CD4-positive, CD25-positive, alpha-beta regulatory T cell (primary cell): ENCODE measurements around the gene PDGFD. TPM values are rescaled to one million over a fixed set of nuclear protein-coding genes. Genes with fewer than 3 reads are reported as not detected.

ENCODE experiments used
- ATAC-seq, 2 donors: fragments of 150-1000 bp; cut with Tn5 transposase; one replicate each; pipeline ENCODE4 v1.10.0; 2021; ENCODE audit warnings: low read depth in 2 of 2, moderate number of reproducible peaks in 2 of 2, moderate library complexity in 1 of 2
- DNase-seq, 3 donors: peaks; one replicate each; pipeline versions ENCODE4 v3.0.0 to v3.0.0-alpha.2; 2012 to 2022; ENCODE audit warnings: mixed read lengths in 1 of 3
- H3K27ac ChIP-seq: one replicate; pipeline ENCODE4 v1.7.0; 2013; ENCODE audit warnings: mild to moderate bottlenecking, low read length; ENCODE audit not compliant: insufficient read depth, poor library complexity, severe bottlenecking
- H3K27me3 ChIP-seq: one replicate; pipeline ENCODE4 v1.7.0; 2013; ENCODE audit warnings: low read length; ENCODE audit not compliant: control insufficient read depth, insufficient read depth
- H3K36me3 ChIP-seq: one replicate; pipeline ENCODE4 v1.7.0; 2013; ENCODE audit warnings: mild to moderate bottlenecking, low read length, moderate library complexity; ENCODE audit not compliant: control insufficient read depth, insufficient read depth
- H3K4me1 ChIP-seq: 2 replicates; pipeline ENCODE4 v1.7.0; 2013; ENCODE audit warnings: mild to moderate bottlenecking, low read length; ENCODE audit not compliant: insufficient read depth, control insufficient read depth, poor library complexity, severe bottlenecking
- H3K4me3 ChIP-seq: one replicate; pipeline ENCODE4 v1.7.0; 2013; ENCODE audit warnings: low read depth, mild to moderate bottlenecking, low read length, moderate library complexity
- H3K9me3 ChIP-seq, 2 experiments: 1 replicate in 1 of 2; 2 replicates in 1 of 2; pipeline ENCODE4 v1.7.0; 2013; ENCODE audit warnings: low read length in 2 of 2, mild to moderate bottlenecking in 1 of 2, moderate library complexity in 1 of 2; ENCODE audit not compliant: control insufficient read depth in 2 of 2
- H3K27ac Mint-ChIP-seq, 3 donors: one replicate each; pipeline ENCODE4 v1.8.0; 2020 to 2022; ENCODE audit warnings: mild to moderate bottlenecking in 3 of 3, mixed read lengths in 3 of 3, moderate library complexity in 2 of 3
- H3K27me3 Mint-ChIP-seq: one replicate; pipeline ENCODE4 v1.8.0; 2022; ENCODE audit warnings: mild to moderate bottlenecking, mixed read lengths
- H3K36me3 Mint-ChIP-seq: one replicate; pipeline ENCODE4 v1.8.0; 2020; ENCODE audit warnings: mixed read lengths
- H3K4me1 Mint-ChIP-seq, 4 donors: one replicate each; pipeline ENCODE4 v1.8.0; 2020 to 2022; ENCODE audit warnings: mixed read lengths in 4 of 4, mild to moderate bottlenecking in 1 of 4
- H3K4me3 Mint-ChIP-seq, 4 donors: one replicate each; pipeline ENCODE4 v1.8.0; 2020 to 2022; ENCODE audit warnings: mild to moderate bottlenecking in 4 of 4, mixed read lengths in 4 of 4, moderate library complexity in 3 of 4
- H3K9me3 Mint-ChIP-seq, 7 donors: one replicate each; pipeline ENCODE4 v1.8.0; 2020 to 2022; ENCODE audit warnings: mixed read lengths in 7 of 7, mild to moderate bottlenecking in 3 of 7, moderate library complexity in 2 of 7
- polyA plus RNA-seq, 4 donors: library from polyadenylated mRNA; unstranded; fragments of 300-500 nt; fragmentation: Illumina TruSeq; gene quantifications; one replicate each; pipeline ENCODE4 v1.2.3, GENCODE V29; 2021
- total RNA-seq: library from RNA; stranded (reverse); gene quantifications from one replicate; pipeline ENCODE4 v1.2.3, GENCODE V29; 2022

PDGFD gene
- total and polyA plus RNA-seq, 5 donors from 2014 or later, result 0.05 TPM; not detected in 4

DNA sequence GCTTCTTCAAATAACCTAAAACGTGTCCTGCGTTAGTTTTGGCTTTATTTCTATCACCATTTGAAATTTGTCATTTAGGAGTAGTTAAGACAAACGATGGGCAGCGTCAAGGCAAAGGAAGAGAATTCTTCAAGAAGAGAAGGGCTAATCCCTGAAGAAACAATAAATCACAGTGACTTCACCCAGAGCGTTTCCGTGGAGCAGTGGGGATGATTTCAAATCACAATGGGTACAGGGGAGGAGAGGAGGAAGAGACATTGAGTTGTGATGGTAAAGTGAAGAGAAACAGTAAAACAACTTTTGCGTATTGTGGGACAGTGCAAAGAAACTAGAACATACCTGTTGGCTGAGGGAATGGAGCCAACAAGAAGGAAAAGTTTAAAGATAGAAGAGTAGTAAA, 9.7 kb downstream of the PDGFD start:
- Mint-ChIP-seq H3K9me3 (no peaks in the 10 kb centered on the region), H3K27me3 (no peaks in the 10 kb centered on the region), H3K4me3 (no peak overlapping the region), H3K27ac (no peak overlapping the region), H3K4me1 (no peaks in the 10 kb centered on the region), H3K36me3 (no peaks in the 10 kb centered on the region)
- Histone ChIP-seq H3K9me3 (no peaks in the 10 kb centered on the region), H3K36me3 (no peaks in the 10 kb centered on the region), H3K27me3 (no peaks in the 10 kb centered on the region), H3K4me3 (no peak overlapping the region), H3K4me1 (no peaks in the 10 kb centered on the region), H3K27ac (no peak overlapping the region)
- DNase-seq, result no peak
- ATAC-seq, result no peak

DNA sequence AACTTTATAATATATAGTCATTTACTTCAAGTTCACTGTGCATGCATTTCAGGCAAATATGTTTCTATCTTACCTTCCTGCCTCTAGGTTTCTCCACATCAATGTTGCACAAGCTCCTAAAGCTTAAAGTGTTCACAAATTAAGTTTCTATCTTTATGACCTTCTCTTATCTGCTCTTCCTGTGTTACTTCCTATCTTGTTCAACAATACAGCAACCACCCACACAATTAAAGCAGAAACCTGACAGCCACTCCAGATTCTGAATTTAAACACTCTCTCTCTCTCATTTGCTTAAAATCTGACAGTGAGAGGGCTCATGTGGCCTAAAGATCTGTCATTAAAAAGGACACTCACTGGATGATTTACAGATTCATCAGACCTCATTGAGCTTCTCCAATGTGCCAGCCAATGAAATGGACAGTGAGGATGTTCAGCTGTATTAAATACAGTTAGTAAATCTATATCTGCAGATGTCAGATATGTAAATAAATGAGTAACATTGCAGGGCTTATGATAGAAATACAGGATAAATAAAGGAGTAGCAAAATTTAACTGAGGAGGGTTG, 10.9 kb downstream of the PDGFD start:
- no peak overlapping the region for H3K27ac Mint-ChIP-seq
- Histone ChIP-seq H3K4me1 (no peaks in the 10 kb centered on the region), H3K27me3 (no peaks in the 10 kb centered on the region), H3K27ac (no peak overlapping the region), H3K4me3 (no peak overlapping the region), H3K9me3 (no peaks in the 10 kb centered on the region), H3K36me3 (no peaks in the 10 kb centered on the region)
- no peaks in the 10 kb centered on the region for H3K4me1 Mint-ChIP-seq
- no peaks in the 10 kb centered on the region for H3K36me3 Mint-ChIP-seq
- no peaks in the 10 kb centered on the region for H3K9me3 Mint-ChIP-seq
- no peaks in the 10 kb centered on the region for H3K27me3 Mint-ChIP-seq
- no peak overlapping the region for H3K4me3 Mint-ChIP-seq
- no peak for DNase-seq
- ATAC-seq, result no peak

- no peaks in the 10 kb centered on the region for H3K9me3 Mint-ChIP-seq
- H3K27me3 Mint-ChIP-seq, result no peaks in the 10 kb centered on the region
- DNase-seq (no peak), ATAC-seq (no peak)
- H3K4me1 Mint-ChIP-seq, result no peaks in the 10 kb centered on the region
- Histone ChIP-seq H3K27me3 (no peaks in the 10 kb centered on the region), H3K36me3 (no peaks in the 10 kb centered on the region), H3K9me3 (no peaks in the 10 kb centered on the region), H3K4me1 (no peaks in the 10 kb centered on the region), H3K4me3 (no peak overlapping the region), H3K27ac (no peak overlapping the region)
- H3K4me3 Mint-ChIP-seq, result no peak overlapping the region
- no peak overlapping the region for H3K27ac Mint-ChIP-seq
- H3K36me3 Mint-ChIP-seq, result no peaks in the 10 kb centered on the region
These were observed 12.3 kb downstream of the PDGFD start for GRCh38 chr11:104151404-104152204.

- H3K27ac Mint-ChIP-seq, result no peak overlapping the region
- H3K27ac ChIP-seq, result no peak overlapping the region
- no peak for ATAC-seq
These were observed 15.2 kb downstream of the PDGFD start for GRCh38 chr11:104148706-104149105.

DNA sequence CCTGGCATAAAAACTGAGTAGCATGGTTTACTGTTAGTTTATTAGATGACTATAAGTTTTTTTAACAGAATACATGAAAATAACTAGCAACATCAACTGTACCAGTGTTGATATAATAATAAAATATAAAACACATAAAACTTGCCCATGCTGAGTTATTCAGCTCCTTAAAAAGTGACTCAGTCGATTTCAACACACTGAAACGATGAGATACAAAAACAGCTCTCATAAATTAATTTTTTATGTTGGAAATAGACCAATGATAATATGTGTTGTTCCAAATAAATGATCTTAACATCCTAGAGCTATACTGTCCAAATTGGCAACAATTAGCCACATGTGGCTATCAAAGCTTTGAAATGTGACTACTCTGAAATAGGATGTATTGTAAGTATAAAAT, 15.9 kb downstream of the PDGFD start:
- Histone ChIP-seq H3K4me3 (no peak overlapping the region), H3K9me3 (no peaks in the 10 kb centered on the region), H3K4me1 (no peaks in the 10 kb centered on the region), H3K27me3 (no peaks in the 10 kb centered on the region), H3K27ac (no peak overlapping the region), H3K36me3 (no peaks in the 10 kb centered on the region)
- Mint-ChIP-seq H3K36me3 (no peaks in the 10 kb centered on the region), H3K4me1 (no peaks in the 10 kb centered on the region), H3K27me3 (no peaks in the 10 kb centered on the region), H3K4me3 (no peak overlapping the region), H3K9me3 (no peaks in the 10 kb centered on the region), H3K27ac (no peak overlapping the region)
- ATAC-seq, result no peak
- DNase-seq, result no peak

More at GRCh38 chr11:104148706-104149105, 15.2 kb downstream of the PDGFD start:
- Mint-ChIP-seq H3K27me3 (no peaks in the 10 kb centered on the region), H3K4me3 (no peak overlapping the region), H3K4me1 (no peaks in the 10 kb centered on the region), H3K36me3 (no peaks in the 10 kb centered on the region), H3K9me3 (no peaks in the 10 kb centered on the region)
- no peaks in the 10 kb centered on the region for H3K27me3 ChIP-seq
- no peak overlapping the region for H3K4me3 ChIP-seq
- no peak for DNase-seq
- no peaks in the 10 kb centered on the region for H3K36me3 ChIP-seq
- no peaks in the 10 kb centered on the region for H3K9me3 ChIP-seq
- H3K4me1 ChIP-seq, result no peaks in the 10 kb centered on the region

DNA sequence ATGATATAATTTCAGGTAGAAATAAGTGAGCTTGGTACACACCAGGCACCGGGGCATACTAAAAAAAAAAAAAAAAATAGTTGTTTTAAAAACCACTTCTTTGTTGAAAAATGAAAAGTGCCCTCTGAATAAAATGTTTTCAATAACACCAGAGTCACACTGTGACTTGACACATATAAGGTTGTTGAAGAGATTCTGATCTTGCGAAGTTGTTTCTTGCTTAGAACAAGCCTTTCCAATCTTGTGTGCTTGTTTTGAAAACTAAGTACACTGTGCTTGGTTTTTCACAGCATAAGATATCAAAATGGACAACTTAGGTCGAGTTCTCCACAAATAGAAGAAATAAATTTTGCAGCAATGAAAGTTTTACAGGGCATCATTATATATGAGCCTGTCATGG, 17.0 kb downstream of the PDGFD start:
- no peaks in the 10 kb centered on the region for H3K4me1 ChIP-seq
- no peaks in the 10 kb centered on the region for H3K9me3 ChIP-seq
- no peaks in the 10 kb centered on the region for H3K4me1 Mint-ChIP-seq
- DNase-seq (no peak), ATAC-seq (no peak)
- H3K4me3 ChIP-seq, result no peak overlapping the region
- H3K27ac Mint-ChIP-seq, result no peak overlapping the region
- H3K36me3 Mint-ChIP-seq, result no peaks in the 10 kb centered on the region
- H3K27me3 Mint-ChIP-seq, result no peaks in the 10 kb centered on the region
- H3K27me3 ChIP-seq, result no peaks in the 10 kb centered on the region
- H3K9me3 Mint-ChIP-seq, result no peaks in the 10 kb centered on the region
- H3K4me3 Mint-ChIP-seq, result no peak overlapping the region
- no peak overlapping the region for H3K27ac ChIP-seq
- no peaks in the 10 kb centered on the region for H3K36me3 ChIP-seq

DNA sequence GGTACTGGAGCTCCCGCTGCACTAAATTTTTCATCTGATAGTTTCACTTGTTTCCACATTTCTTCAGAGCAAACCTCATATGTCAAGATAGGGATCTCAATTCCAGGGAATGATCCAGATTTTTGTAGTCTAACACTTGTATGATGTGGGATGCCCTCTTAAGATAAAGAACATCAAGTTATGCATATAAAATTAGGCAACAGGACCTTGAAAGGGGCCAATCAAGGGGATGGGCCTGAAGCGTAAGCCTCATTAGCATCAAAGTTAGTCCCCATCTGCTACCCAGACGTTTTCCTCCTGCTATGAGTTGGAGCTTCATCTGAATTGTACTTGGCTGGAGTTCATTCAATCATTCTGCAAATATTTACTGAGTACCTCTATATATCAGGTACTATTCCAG, 17.5 kb downstream of the PDGFD start:
- no peaks in the 10 kb centered on the region for H3K9me3 Mint-ChIP-seq
- no peak overlapping the region for H3K27ac ChIP-seq

DNA sequence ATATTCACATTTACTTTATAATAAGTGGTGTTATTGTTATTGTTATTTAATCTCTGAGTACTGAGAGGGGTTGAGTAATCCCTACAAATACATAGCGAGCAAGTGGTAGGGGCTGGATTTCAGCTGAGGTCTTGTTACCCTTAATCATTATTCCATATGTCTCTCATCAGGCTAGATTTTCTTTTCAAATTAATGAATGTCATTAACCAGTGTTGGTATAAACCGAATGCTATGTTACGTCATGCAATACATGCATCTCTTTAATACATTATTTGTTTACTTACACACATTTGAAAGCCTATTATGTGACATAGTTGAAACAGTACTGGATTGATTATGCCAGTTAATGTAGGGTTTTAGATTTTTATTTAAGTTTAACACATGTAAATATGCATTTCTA, 18.9 kb downstream of the PDGFD start:
- Histone ChIP-seq H3K9me3 (no peaks in the 10 kb centered on the region), H3K36me3 (no peaks in the 10 kb centered on the region), H3K27ac (no peak overlapping the region), H3K4me3 (no peak overlapping the region), H3K4me1 (no peaks in the 10 kb centered on the region), H3K27me3 (no peaks in the 10 kb centered on the region)
- no peaks in the 10 kb centered on the region for H3K36me3 Mint-ChIP-seq
- no peaks in the 10 kb centered on the region for H3K27me3 Mint-ChIP-seq
- no peak overlapping the region for H3K4me3 Mint-ChIP-seq
- no peaks in the 10 kb centered on the region for H3K9me3 Mint-ChIP-seq
- no peak overlapping the region for H3K27ac Mint-ChIP-seq
- ATAC-seq (no peak), DNase-seq (no peak)
- H3K4me1 Mint-ChIP-seq, result no peaks in the 10 kb centered on the region

More for the DNA sequence above, 17.5 kb downstream of the PDGFD start:
- ATAC-seq, result no peak
- H3K9me3 ChIP-seq, result no peaks in the 10 kb centered on the region
- no peaks in the 10 kb centered on the region for H3K27me3 ChIP-seq
- H3K4me3 ChIP-seq, result no peak overlapping the region
- H3K36me3 Mint-ChIP-seq, result no peaks in the 10 kb centered on the region
- no peak overlapping the region for H3K27ac Mint-ChIP-seq
- no peaks in the 10 kb centered on the region for H3K36me3 ChIP-seq
- DNase-seq, result no peak
- H3K4me1 ChIP-seq, result no peaks in the 10 kb centered on the region
- no peaks in the 10 kb centered on the region for H3K4me1 Mint-ChIP-seq
- no peak overlapping the region for H3K4me3 Mint-ChIP-seq
- no peaks in the 10 kb centered on the region for H3K27me3 Mint-ChIP-seq
